ENCODE results near the gene MVB12B.

- TF ChIP-seq CTCF (IDR thresholded peaks at IDR 0.05) (no peak), POLR2A (IDR thresholded peaks at IDR 0.05) (no peak)
Observed at GRCh38 chr9:126367616-126368015, 41.0 kb downstream of the MVB12B start.

All from Peyer's patch (tissue), 4 donors.